NCI-H1048 (cell line): ENCODE measurements around the gene PRKAG2.

Source experiments
- DNase-seq: peaks from one replicate; lab custom pipeline; 2025; lab: John Stamatoyannopoulos, UW

The PRKAG2 gene

GRCh38 chr7:151678227-151678604 is 198.7 kb downstream of the PRKAG2 start:
- no peak for DNase-seq

- no peak for DNase-seq
Measured at GRCh38 chr7:151677581-151678226, 199.2 kb downstream of the PRKAG2 start.

- DNase-seq: no peak
Measured at GRCh38 chr7:151676759-151677158, 200.2 kb downstream of the PRKAG2 start.

- DNase-seq: no peak
Measured at GRCh38 chr7:151675196-151675920, 201.6 kb downstream of the PRKAG2 start.

GRCh38 chr7:151674161-151674920 is 202.6 kb downstream of the PRKAG2 start:
- no peak for DNase-seq

- no peak for DNase-seq
Measured at GRCh38 chr7:151673216-151673615, 203.7 kb downstream of the PRKAG2 start.

- DNase-seq: no peak
Measured at GRCh38 chr7:151672716-151673115, 204.2 kb downstream of the PRKAG2 start.

- no peak for DNase-seq
Measured at GRCh38 chr7:151671514-151671913, 205.4 kb downstream of the PRKAG2 start.

- no peak for DNase-seq
Measured at GRCh38 chr7:151669762-151670161, 207.2 kb downstream of the PRKAG2 start.

- no peak for DNase-seq
Measured at GRCh38 chr7:151666886-151667285, 210.0 kb downstream of the PRKAG2 start.

GRCh38 chr7:151665368-151665767 is 211.5 kb downstream of the PRKAG2 start:
- DNase-seq: no peak

- no peak for DNase-seq
Measured at GRCh38 chr7:151664268-151664667, 212.6 kb downstream of the PRKAG2 start.

GRCh38 chr7:151663382-151664100 is 213.4 kb downstream of the PRKAG2 start:
- DNase-seq: no peak

- DNase-seq: no peak
Measured at GRCh38 chr7:151662251-151662826, 214.6 kb downstream of the PRKAG2 start.

GRCh38 chr7:151661587-151661986 is 215.3 kb downstream of the PRKAG2 start:
- no peak for DNase-seq

GRCh38 chr7:151660141-151660540 is 216.8 kb downstream of the PRKAG2 start:
- no peak for DNase-seq

- no peak for DNase-seq
Measured at GRCh38 chr7:151659219-151659618, 217.7 kb downstream of the PRKAG2 start.

- no peak for DNase-seq
Measured at GRCh38 chr7:151658778-151659177, 218.1 kb downstream of the PRKAG2 start.

- DNase-seq: no peak
Measured at GRCh38 chr7:151657173-151657572, 219.7 kb downstream of the PRKAG2 start.

GRCh38 chr7:151655555-151655954 is 221.4 kb downstream of the PRKAG2 start:
- DNase-seq: no peak

GRCh38 chr7:151652111-151652510 is 224.8 kb downstream of the PRKAG2 start:
- DNase-seq: no peak

- DNase-seq: no peak
Measured at GRCh38 chr7:151650161-151650560, 226.8 kb downstream of the PRKAG2 start.
